Upper lobe of right lung (tissue), 1 donor: ENCODE results near the gene TAS1R3. TPM values are rescaled to one million over a fixed set of nuclear protein-coding genes. Genes with fewer than 3 reads are reported as not detected.

Source experiments
- ATAC-seq: fragments of 200-7000 bp; cut with Tn5 transposase; one replicate; pipeline ENCODE4 v1.9.1; 2020; ENCODE audit warnings: mild to moderate bottlenecking, moderate library complexity
- DNase-seq: peaks from one replicate; pipeline ENCODE4 v3.0.0-alpha.2; 2020
- H3K27ac ChIP-seq: fragments of 200-600 bp; one replicate; pipeline ENCODE4 v1.8.0; 2022
- H3K27me3 ChIP-seq: fragments of 200-600 bp; one replicate; pipeline ENCODE4 v1.8.0; 2022; ENCODE audit warnings: mild to moderate bottlenecking
- H3K36me3 ChIP-seq: fragments of 200-600 bp; one replicate; pipeline ENCODE4 v1.8.0; 2022
- H3K4me1 ChIP-seq: fragments of 200-600 bp; one replicate; pipeline ENCODE4 v1.8.0; 2022
- H3K4me3 ChIP-seq: fragments of 200-600 bp; one replicate; pipeline ENCODE4 v1.8.0; 2022; ENCODE audit warnings: mild to moderate bottlenecking
- H3K9me3 ChIP-seq: fragments of 200-600 bp; one replicate; pipeline ENCODE4 v1.8.0; 2022
- CTCF ChIP-seq: fragments of 200-600 bp; IDR thresholded peaks from one replicate; pipeline ENCODE4 v1.8.0; 2022; ENCODE audit warnings: antibody characterized with exemption
- intact Hi-C: fragments of 100-400 bp; cut with DNase I; formaldehyde crosslinking; loops from one replicate; pipeline ENCODE4 v1.11.0; 2022
- total RNA-seq: library from RNA; stranded (reverse); fragmentation: NEBNext Ultra II Directional; extraction: Animal tissue kit (Norgen Biotek cat#: 25700); gene quantifications from one replicate; pipeline ENCODE4 v1.2.1, GENCODE V29; 2021
- donor health status: DM: no; HTN: yes; CAD: no; lungs with severe emphysema.

TAS1R3 gene
- total RNA-seq, 1 donor from 2014 or later = 0.32 TPM

GRCh38 chr1:1320666-1321448 is 10.2 kb upstream of the TAS1R3 start:
- Histone ChIP-seq H3K9me3 (no peaks in the 10 kb centered on the region), H3K4me3 (no peak overlapping the region), H3K4me1 (peaks cover 31% of the 10 kb centered on the region), H3K27me3 (no peaks in the 10 kb centered on the region), H3K36me3 (peaks cover 20% of the 10 kb centered on the region), H3K27ac (no peak overlapping the region)
- DNase-seq (no peak), ATAC-seq (no peak)
- TF ChIP-seq CTCF = no peak
- intact Hi-C loops = no loop called here

- no peak for ATAC-seq
These were observed 9.6 kb upstream of the TAS1R3 start for GRCh38 chr1:1321477-1321876.

GRCh38 chr1:1322418-1322817 is 8.7 kb upstream of the TAS1R3 start:
- Histone ChIP-seq H3K36me3 (peaks cover 21% of the 10 kb centered on the region), H3K9me3 (no peaks in the 10 kb centered on the region), H3K27ac (no peak overlapping the region), H3K4me3 (no peak overlapping the region), H3K27me3 (no peaks in the 10 kb centered on the region), H3K4me1 (peaks cover 32% of the 10 kb centered on the region)
- intact Hi-C loops = no loop called here
- no peak for DNase-seq
- no peak for ATAC-seq
- no peak for TF ChIP-seq CTCF

More at GRCh38 chr1:1321477-1321876, 9.6 kb upstream of the TAS1R3 start:
- Histone ChIP-seq H3K36me3 (peaks cover 20% of the 10 kb centered on the region), H3K27me3 (no peaks in the 10 kb centered on the region), H3K4me3 (no peak overlapping the region), H3K9me3 (no peaks in the 10 kb centered on the region), H3K4me1 (peaks cover 34% of the 10 kb centered on the region), H3K27ac (no peak overlapping the region)
- no peak for TF ChIP-seq CTCF
- intact Hi-C loops = no loop called here
- DNase-seq = no peak

GRCh38 chr1:1322952-1323351 is 8.1 kb upstream of the TAS1R3 start:
- H3K27me3 ChIP-seq = no peaks in the 10 kb centered on the region
- peaks cover 27% of the 10 kb centered on the region for H3K4me1 ChIP-seq
- H3K4me3 ChIP-seq = no peak overlapping the region
- ATAC-seq (no peak), DNase-seq (no peak)
- no peaks in the 10 kb centered on the region for H3K9me3 ChIP-seq
- no peak overlapping the region for H3K27ac ChIP-seq
- TF ChIP-seq CTCF = no peak
- H3K36me3 ChIP-seq = peaks cover 22% of the 10 kb centered on the region
- intact Hi-C loops = no loop called here

- Histone ChIP-seq H3K9me3 (no peaks in the 10 kb centered on the region), H3K27me3 (no peaks in the 10 kb centered on the region), H3K36me3 (peaks cover 25% of the 10 kb centered on the region), H3K4me3 (peak overlapping the region; percentile 98), H3K27ac (peak overlapping the region; percentile 91), H3K4me1 (peaks cover 27% of the 10 kb centered on the region)
- DNase-seq = no peak
- intact Hi-C loops = no loop called here
- TF ChIP-seq CTCF = no peak
- ATAC-seq = no peak
These were observed 7.0 kb upstream of the TAS1R3 start for GRCh38 chr1:1324084-1324523.
